GM12891 (cell line): Measurements from ENCODE around the gene UBAP2L.

Source experiments
- POLR2A ChIP-seq: IDR thresholded peaks from 2 replicates; pipeline ENCODE4 v1.6.1; 2011; ENCODE audit warnings: low read depth, low read length, control low read depth
- POLR2AphosphoS5 ChIP-seq: IDR thresholded peaks from 2 replicates; pipeline ENCODE4 v1.6.1; 2011; ENCODE audit warnings: low read depth, low read length, control low read depth
- SPI1 ChIP-seq: IDR thresholded peaks from 2 replicates; pipeline ENCODE4 v1.6.1; 2011; ENCODE audit warnings: low read depth, low read length, control low read depth
- TAF1 ChIP-seq: IDR thresholded peaks from 2 replicates; pipeline ENCODE4 v1.6.1; 2011; ENCODE audit warnings: low read depth, low read length, control low read depth

- no peak for TF ChIP-seq POLR2A
- TF ChIP-seq POLR2AphosphoS5: no peak
- TF ChIP-seq SPI1: no peak
- no peak for TF ChIP-seq TAF1
Measured at GRCh38 chr1:154207262-154207661, 13.5 kb upstream of the UBAP2L start.
